CD8-positive, alpha-beta memory T cell (primary cell): ENCODE measurements around the gene CD74. TPM values are rescaled to one million over a fixed set of nuclear protein-coding genes. Genes with fewer than 3 reads are reported as not detected.
A peak's percentile ranks its signal among the peaks of the same experiment; 100 is the strongest.

ENCODE experiments used
- CTCF ChIA-PET: fragments of 350-600 bp; sonication (Branson Sonifier 250); formaldehyde crosslinking; loops from one replicate; lab custom pipeline; 2021; ENCODE audit warnings: antibody characterized with exemption; lab: Charles Lee
- POLR2A ChIA-PET: fragments of 350-600 bp; sonication (Branson Sonifier 250); formaldehyde crosslinking; loops from one replicate; lab custom pipeline; 2021; ENCODE audit warnings: antibody characterized with exemption; lab: Charles Lee
- DNase-seq, 5 donors: peaks; one replicate each; pipeline versions ENCODE4 v3.0.0 to v3.0.0-alpha.2; 2020 to 2022; ENCODE audit warnings: mixed read lengths in 1 of 5
- H3K27ac ChIP-seq: one replicate; pipeline ENCODE4 v1.7.0; 2013; ENCODE audit warnings: low read depth, mild to moderate bottlenecking, low read length, moderate library complexity
- H3K27me3 ChIP-seq: 2 replicates; pipeline ENCODE4 v1.7.0; 2013; ENCODE audit warnings: low read length, mild to moderate bottlenecking; ENCODE audit not compliant: insufficient read depth, poor library complexity, severe bottlenecking
- H3K36me3 ChIP-seq: 2 replicates; pipeline ENCODE4 v1.7.0; 2013; ENCODE audit warnings: mild to moderate bottlenecking, low read length, moderate library complexity; ENCODE audit not compliant: insufficient read depth
- H3K4me1 ChIP-seq: 2 replicates; pipeline ENCODE4 v1.7.0; 2013; ENCODE audit warnings: mild to moderate bottlenecking, low read length, moderate library complexity; ENCODE audit not compliant: insufficient read depth
- H3K4me3 ChIP-seq: 2 replicates; pipeline ENCODE4 v1.7.0; 2013; ENCODE audit warnings: mild to moderate bottlenecking, low read length
- H3K9me3 ChIP-seq: 2 replicates; pipeline ENCODE4 v1.7.0; 2013; ENCODE audit warnings: mild to moderate bottlenecking, low read length
- H3K27ac Mint-ChIP-seq, 8 donors: one replicate each; pipeline ENCODE4 v1.8.0; 2020 to 2021; ENCODE audit warnings: mixed read lengths in 8 of 8, mild to moderate bottlenecking in 6 of 8, inconsistent platforms in 3 of 8, moderate library complexity in 3 of 8
- H3K27me3 Mint-ChIP-seq, 2 donors: one replicate each; pipeline ENCODE4 v1.8.0; 2020 to 2021; ENCODE audit warnings: mixed read lengths in 2 of 2, mild to moderate bottlenecking in 1 of 2, moderate library complexity in 1 of 2
- H3K36me3 Mint-ChIP-seq, 3 donors: one replicate each; pipeline ENCODE4 v1.8.0; 2020 to 2021; ENCODE audit warnings: mixed read lengths in 3 of 3, inconsistent platforms in 1 of 3, mild to moderate bottlenecking in 1 of 3
- H3K4me1 Mint-ChIP-seq, 3 donors: one replicate each; pipeline ENCODE4 v1.8.0; 2020 to 2021; ENCODE audit warnings: mixed read lengths in 3 of 3, inconsistent platforms in 1 of 3, mild to moderate bottlenecking in 1 of 3
- H3K4me3 Mint-ChIP-seq, 7 donors: one replicate each; pipeline ENCODE4 v1.8.0; 2020 to 2021; ENCODE audit warnings: mixed read lengths in 7 of 7, mild to moderate bottlenecking in 6 of 7, moderate library complexity in 4 of 7, inconsistent platforms in 2 of 7
- H3K9me3 Mint-ChIP-seq, 5 donors: one replicate each; pipeline ENCODE4 v1.8.0; 2020 to 2022; ENCODE audit warnings: mixed read lengths in 5 of 5, mild to moderate bottlenecking in 3 of 5, moderate library complexity in 2 of 5, inconsistent platforms in 1 of 5
- polyA plus RNA-seq: library from polyadenylated mRNA; unstranded; fragments of 300-500 nt; fragmentation: Illumina TruSeq; gene quantifications from one replicate; pipeline ENCODE4 v1.2.3, GENCODE V29; 2021
- total RNA-seq, 2 experiments: library from RNA; stranded (reverse); gene quantifications; one replicate each; pipeline ENCODE4 v1.2.3, GENCODE V29; 2021

Gene CD74
- total and polyA plus RNA-seq, 3 experiments from 2014 or later = 319 to 1,273 (median 324) TPM

GRCh38 chr5:150376799-150377771 lies 35.6 kb downstream of the CD74 start:
- no peaks in the 10 kb centered on the region for H3K27me3 Mint-ChIP-seq
- peak overlapping the region; percentile 83 to 99 (median 95) for H3K27ac Mint-ChIP-seq
- POLR2A ChIA-PET = interaction anchor here (1.0 kb wide), 1 partner anchor 36 kb away, joined by 3 read pairs; the partner anchor contains the start of gene CD74
- H3K36me3 Mint-ChIP-seq = peaks cover 6 to 97% (median 13%) of the 10 kb centered on the region in 3 donors
- H3K9me3 Mint-ChIP-seq = no peaks in the 10 kb centered on the region
- peaks cover 35 to 44% (median 44%) of the 10 kb centered on the region in 3 donors for H3K4me1 Mint-ChIP-seq
- H3K27me3 ChIP-seq = no peaks in the 10 kb centered on the region
- H3K4me3 ChIP-seq = no peak overlapping the region
- CTCF ChIA-PET = interaction anchor here (1.0 to 2.3 kb wide), 5 partner anchors 15 to 73 kb away, joined by 3 to 8 read pairs (median 3); no protein-coding TSS in a partner anchor
- H3K9me3 ChIP-seq = no peaks in the 10 kb centered on the region
- peak overlapping the region; percentile 33 for H3K27ac ChIP-seq
- peaks cover 78% of the 10 kb centered on the region for H3K36me3 ChIP-seq
- H3K4me3 Mint-ChIP-seq = peak overlapping the region; percentile 9 to 91 (median 59)
- DNase-seq = peak in 2 of 5 donors; percentile 12 to 42
- H3K4me1 ChIP-seq = peaks cover 27% of the 10 kb centered on the region

- H3K27ac Mint-ChIP-seq = peak overlapping the region in 6 of 8 donors; percentile 61 to 97 (median 76)
- POLR2A ChIA-PET = no interaction called here
- CTCF ChIA-PET = no interaction called here
- Histone ChIP-seq H3K4me1 (peaks cover 27% of the 10 kb centered on the region), H3K36me3 (peaks cover 73% of the 10 kb centered on the region), H3K27me3 (no peaks in the 10 kb centered on the region), H3K4me3 (no peak overlapping the region), H3K9me3 (no peaks in the 10 kb centered on the region), H3K27ac (no peak overlapping the region)
- DNase-seq = no peak
- H3K36me3 Mint-ChIP-seq = peaks cover 0 to 97% (median 22%) of the 10 kb centered on the region in 3 donors
- H3K4me1 Mint-ChIP-seq = peaks cover 35 to 44% (median 41%) of the 10 kb centered on the region in 3 donors
- no peaks in the 10 kb centered on the region for H3K9me3 Mint-ChIP-seq
- H3K4me3 Mint-ChIP-seq = peak overlapping the region in 1 of 7 donors; percentile 23
- H3K27me3 Mint-ChIP-seq = no peaks in the 10 kb centered on the region
These were observed 38.1 kb downstream of the CD74 start for GRCh38 chr5:150374651-150375050.

GRCh38 chr5:150372639-150373038 lies 40.1 kb downstream of the CD74 start:
- Mint-ChIP-seq H3K36me3 (peaks cover 0 to 97% (median 19%) of the 10 kb centered on the region in 3 donors), H3K4me3 (peak overlapping the region in 2 of 7 donors; percentile 16 to 44), H3K9me3 (no peaks in the 10 kb centered on the region), H3K4me1 (peaks cover 18 to 25% (median 21%) of the 10 kb centered on the region in 3 donors), H3K27ac (peak overlapping the region in 7 of 8 donors; percentile 24 to 95 (median 80)), H3K27me3 (no peaks in the 10 kb centered on the region)
- CTCF ChIA-PET = no interaction called here
- no peak overlapping the region for H3K27ac ChIP-seq
- H3K9me3 ChIP-seq = no peaks in the 10 kb centered on the region
- no peak overlapping the region for H3K4me3 ChIP-seq
- peaks cover 13% of the 10 kb centered on the region for H3K4me1 ChIP-seq
- POLR2A ChIA-PET = interaction anchor here (0.6 kb wide), 1 partner anchor 826 kb away, joined by 3 read pairs; no protein-coding TSS in a partner anchor
- H3K27me3 ChIP-seq = no peaks in the 10 kb centered on the region
- no peak for DNase-seq
- peaks cover 72% of the 10 kb centered on the region for H3K36me3 ChIP-seq

GRCh38 chr5:150368526-150368925 lies 44.2 kb downstream of the CD74 start:
- no peaks in the 10 kb centered on the region for H3K9me3 ChIP-seq
- Mint-ChIP-seq H3K27ac (peak overlapping the region in 2 of 8 donors; percentile 32 to 67), H3K9me3 (no peaks in the 10 kb centered on the region), H3K4me1 (peaks cover under 1 to 2% (median under 1%) of the 10 kb centered on the region in 3 donors), H3K4me3 (no peak overlapping the region), H3K36me3 (peaks cover 0 to 90% (median 27%) of the 10 kb centered on the region in 3 donors), H3K27me3 (no peaks in the 10 kb centered on the region)
- no peaks in the 10 kb centered on the region for H3K27me3 ChIP-seq
- peaks cover 65% of the 10 kb centered on the region for H3K36me3 ChIP-seq
- H3K4me3 ChIP-seq = no peak overlapping the region
- ChIA-PET CTCF (interaction anchor here (1.9 kb wide), 1 partner anchor 18 kb away, joined by 5 read pairs; no protein-coding TSS in a partner anchor), POLR2A (no interaction called here)
- no peaks in the 10 kb centered on the region for H3K4me1 ChIP-seq
- DNase-seq = no peak
- H3K27ac ChIP-seq = no peak overlapping the region

- Histone ChIP-seq H3K27ac (no peak overlapping the region), H3K4me1 (peaks cover 19% of the 10 kb centered on the region), H3K9me3 (no peaks in the 10 kb centered on the region), H3K4me3 (no peak overlapping the region), H3K36me3 (peaks cover 61% of the 10 kb centered on the region), H3K27me3 (no peaks in the 10 kb centered on the region)
- POLR2A ChIA-PET = no interaction called here
- no peaks in the 10 kb centered on the region for H3K27me3 Mint-ChIP-seq
- H3K4me1 Mint-ChIP-seq = peaks cover 39 to 41% (median 41%) of the 10 kb centered on the region in 3 donors
- peaks cover 3 to 86% (median 26%) of the 10 kb centered on the region in 3 donors for H3K36me3 Mint-ChIP-seq
- no peaks in the 10 kb centered on the region for H3K9me3 Mint-ChIP-seq
- no peak overlapping the region for H3K4me3 Mint-ChIP-seq
- CTCF ChIA-PET = interaction anchor here (0.9 to 1.6 kb wide), 3 partner anchors 13 to 146 kb away, joined by 3 to 4 read pairs (median 3); no protein-coding TSS in a partner anchor
- DNase-seq = no peak
- H3K27ac Mint-ChIP-seq = peak overlapping the region in 1 of 8 donors; percentile 54
These were observed 48.7 kb downstream of the CD74 start for GRCh38 chr5:150364004-150364403.

GRCh38 chr5:150363185-150363584 lies 49.5 kb downstream of the CD74 start:
- H3K4me3 ChIP-seq = no peak overlapping the region
- no peaks in the 10 kb centered on the region for H3K9me3 ChIP-seq
- H3K36me3 ChIP-seq = peaks cover 54% of the 10 kb centered on the region
- Mint-ChIP-seq H3K4me1 (peaks cover 45 to 49% (median 48%) of the 10 kb centered on the region in 3 donors), H3K4me3 (peak overlapping the region in 1 of 7 donors; percentile 32), H3K27ac (peak overlapping the region in 5 of 8 donors; percentile 5 to 83 (median 55)), H3K27me3 (no peaks in the 10 kb centered on the region), H3K9me3 (no peaks in the 10 kb centered on the region), H3K36me3 (peaks cover 3 to 78% (median 26%) of the 10 kb centered on the region in 3 donors)
- POLR2A ChIA-PET = no interaction called here
- no peak for DNase-seq
- peaks cover 27% of the 10 kb centered on the region for H3K4me1 ChIP-seq
- H3K27ac ChIP-seq = no peak overlapping the region
- CTCF ChIA-PET = interaction anchor here (1.6 kb wide), 1 partner anchor 12 kb away, joined by 4 read pairs; no protein-coding TSS in a partner anchor
- no peaks in the 10 kb centered on the region for H3K27me3 ChIP-seq

DNA sequence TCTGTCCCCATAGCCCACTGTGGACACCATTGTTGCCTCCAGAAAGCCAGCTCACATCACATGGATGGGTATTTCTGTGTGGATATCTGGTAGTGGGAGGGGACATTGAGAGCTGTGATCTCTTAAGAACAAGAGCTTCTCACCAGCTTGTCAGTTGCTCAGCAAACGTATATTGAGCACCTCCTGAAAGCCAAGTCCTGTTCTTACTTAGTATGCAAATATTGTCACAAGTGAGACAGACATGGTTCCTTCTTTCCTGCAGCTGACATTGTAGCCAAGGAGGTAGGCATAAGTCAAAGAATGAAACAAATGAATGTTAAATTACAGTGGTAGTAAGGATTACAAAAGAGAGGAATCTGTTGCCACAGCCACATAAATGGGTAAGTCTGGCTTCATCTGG lies 51.4 kb downstream of the CD74 start:
- ChIA-PET POLR2A (no interaction called here), CTCF (interaction anchor here (1.1 to 1.4 kb wide), 2 partner anchors 10 to 52 kb away, joined by 3 to 5 read pairs; partner anchors contain the start of gene CD74)
- Mint-ChIP-seq H3K27me3 (peaks cover 0 to 1% of the 10 kb centered on the region in 2 donors), H3K9me3 (no peaks in the 10 kb centered on the region), H3K4me1 (peaks cover 58 to 66% (median 60%) of the 10 kb centered on the region in 3 donors), H3K4me3 (peak overlapping the region in 1 of 7 donors; percentile 27), H3K36me3 (peaks cover 3 to 65% (median 26%) of the 10 kb centered on the region in 3 donors), H3K27ac (peak overlapping the region in 7 of 8 donors; percentile 1 to 85 (median 39))
- Histone ChIP-seq H3K9me3 (no peaks in the 10 kb centered on the region), H3K4me3 (no peak overlapping the region), H3K27ac (no peak overlapping the region), H3K36me3 (peaks cover 41% of the 10 kb centered on the region), H3K27me3 (no peaks in the 10 kb centered on the region), H3K4me1 (peaks cover 35% of the 10 kb centered on the region)
- no peak for DNase-seq
